Right forelimb (tissue), 1 donor: Measurements from ENCODE around the gene CLIC3.
"Not testable (repeated sequence)": the region's sequence is repeated elsewhere in the genome, so short reads cannot be mapped to it uniquely, and the experiment has no call there.

Experiments
- DNase-seq: peaks from one replicate; pipeline ENCODE4 v3.0.0-alpha.2; 2018

Gene CLIC3

DNA sequence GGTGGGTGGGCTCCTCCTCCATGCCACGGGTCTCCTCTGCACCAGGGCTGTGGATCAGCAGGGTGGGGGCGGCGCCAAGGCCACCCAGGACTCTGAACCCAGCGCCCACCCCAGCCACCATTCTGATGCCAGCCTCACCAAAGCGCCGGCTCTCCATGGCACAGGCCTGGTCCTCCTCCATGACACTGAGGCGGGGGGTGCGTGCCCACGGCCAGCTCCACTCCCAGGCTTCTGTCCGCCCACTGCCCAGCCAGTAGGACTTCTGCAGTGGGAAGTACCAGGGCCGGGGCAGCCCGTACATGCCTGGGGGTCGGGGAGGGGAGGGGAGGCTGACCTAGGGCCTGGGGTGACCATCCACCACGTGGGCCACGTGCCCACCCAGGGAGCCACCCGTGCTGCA, 20.1 kb upstream of the CLIC3 start:
- no peak for DNase-seq

- no peak for DNase-seq
Measured at GRCh38 chr9:137015976-137016375, 19.6 kb upstream of the CLIC3 start.

GRCh38 chr9:137015540-137015930, 19.2 kb upstream of the CLIC3 start:
- DNase-seq, result no peak

GRCh38 chr9:137014776-137015539, 18.6 kb upstream of the CLIC3 start:
- no peak for DNase-seq

DNA sequence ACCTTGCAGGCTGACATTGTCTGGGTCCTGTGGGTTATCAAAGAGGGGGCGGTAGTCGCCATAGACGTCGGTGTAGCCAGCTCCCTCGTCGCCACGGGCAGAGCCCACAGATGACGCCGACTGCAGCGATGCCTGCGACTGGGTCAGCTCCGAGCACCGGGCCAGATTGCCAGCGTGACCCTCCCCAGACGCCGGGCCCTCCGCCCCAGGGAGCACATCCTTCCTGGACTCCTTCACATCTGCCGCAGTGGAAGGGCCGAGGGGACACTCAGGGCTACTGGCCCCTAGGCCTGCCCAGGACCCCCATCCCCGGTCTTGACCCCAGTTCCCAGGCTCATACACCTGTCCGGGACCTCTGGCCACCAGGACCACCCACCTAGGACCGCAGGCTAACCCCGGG, 17.8 kb upstream of the CLIC3 start:
- no peak for DNase-seq

GRCh38 chr9:137013571-137013940, 17.2 kb upstream of the CLIC3 start:
- no peak for DNase-seq

DNA sequence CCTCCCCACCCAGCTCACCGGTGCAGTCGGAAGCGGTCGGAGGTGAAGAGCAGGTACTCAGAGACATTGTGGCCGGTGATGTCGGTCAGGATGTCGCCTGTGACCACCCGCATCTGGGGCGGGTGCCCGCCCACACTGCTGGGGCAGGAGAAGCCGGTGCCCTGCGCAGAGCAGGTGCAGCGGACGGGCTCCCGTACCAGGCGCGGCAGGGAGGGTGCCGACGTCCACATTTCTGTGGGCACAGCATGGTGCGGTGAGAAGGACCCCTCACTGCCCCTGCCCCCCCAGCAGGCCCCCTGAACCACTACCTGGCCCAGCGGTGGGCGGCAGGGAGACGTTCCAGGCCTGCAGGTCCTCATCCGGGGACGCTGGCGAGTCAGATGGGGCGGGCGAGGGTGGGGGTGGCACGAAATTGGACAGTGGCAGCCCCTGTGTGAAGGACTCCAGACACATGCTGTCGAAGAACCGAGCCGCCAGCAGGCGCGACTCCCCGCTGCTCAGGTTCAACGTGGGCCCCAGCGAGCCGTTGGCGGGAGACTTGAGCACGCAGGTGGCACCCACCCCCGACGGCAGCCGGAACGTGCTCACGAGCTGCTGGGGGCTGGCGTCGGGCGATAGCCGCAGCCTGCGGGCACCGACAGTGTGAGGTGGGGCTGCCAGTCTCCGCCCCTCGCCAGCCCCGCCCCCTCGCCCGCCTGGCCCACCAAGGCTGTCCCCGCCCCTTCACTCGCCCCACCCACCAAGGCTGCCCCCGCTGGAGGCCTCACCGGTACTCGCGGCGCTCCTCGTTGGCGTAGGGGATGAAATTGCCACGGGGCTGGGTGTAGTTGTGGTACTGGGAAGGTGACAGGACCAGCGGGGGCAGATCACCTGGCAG, 16.6 kb upstream of the CLIC3 start:
- DNase-seq, result no peak

DNA sequence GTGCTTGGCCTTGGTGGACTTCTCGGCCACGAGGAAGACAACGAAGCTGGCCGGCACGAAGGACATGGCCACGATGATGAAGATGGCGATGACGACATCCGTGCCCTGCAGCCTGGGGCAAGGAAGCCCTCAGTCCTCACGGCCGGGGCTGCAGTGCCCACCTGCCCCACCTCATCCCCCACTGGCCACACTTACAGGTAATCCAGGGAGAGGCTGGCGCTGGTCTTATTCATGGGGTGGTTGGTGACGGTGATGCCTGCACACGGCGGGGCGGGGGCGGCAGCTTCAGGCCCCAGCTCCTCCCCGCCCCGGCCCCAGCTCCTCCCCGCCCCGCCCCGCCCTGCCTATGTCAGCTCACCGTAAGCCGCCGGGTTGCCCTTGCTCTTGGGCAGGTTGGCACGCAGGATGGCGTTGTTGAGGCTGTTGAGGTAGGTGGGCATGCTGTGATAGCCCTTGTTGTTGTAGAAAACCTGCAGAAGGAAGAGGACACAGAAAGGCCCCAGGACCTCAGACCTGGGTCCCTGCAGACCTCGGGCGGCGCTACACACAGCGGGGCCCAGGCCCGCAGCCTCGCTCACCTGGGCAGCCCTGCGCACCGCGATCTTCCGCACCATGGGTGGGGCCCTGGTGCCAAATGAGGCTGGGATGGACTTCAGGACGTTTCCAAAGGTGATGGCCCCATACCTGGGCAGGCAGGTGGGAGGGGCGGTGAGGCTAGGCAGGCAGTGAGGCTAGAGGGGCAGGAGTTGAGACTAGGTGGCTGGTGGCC, 15.7 kb upstream of the CLIC3 start:
- no peak for DNase-seq

DNA sequence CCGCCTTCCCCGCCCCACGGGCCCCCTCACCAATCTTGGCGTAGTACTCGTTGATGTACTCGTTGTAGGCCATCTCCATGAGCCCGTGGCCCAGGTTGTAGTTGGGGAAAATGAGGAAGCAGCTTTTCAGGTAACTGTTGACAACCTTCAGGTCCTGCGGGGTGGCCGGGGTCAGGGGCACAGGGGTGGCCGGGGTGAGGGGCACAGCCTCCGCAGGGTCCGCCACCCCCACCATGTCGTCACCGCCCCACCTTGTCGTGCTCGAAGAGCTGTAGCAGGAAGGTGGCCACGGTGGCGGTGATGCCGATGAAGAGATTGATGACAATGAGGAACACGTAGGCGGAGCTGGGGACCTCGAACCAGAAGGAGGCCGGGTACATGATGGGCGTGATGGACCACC, 14.8 kb upstream of the CLIC3 start:
- DNase-seq, result no peak

DNA sequence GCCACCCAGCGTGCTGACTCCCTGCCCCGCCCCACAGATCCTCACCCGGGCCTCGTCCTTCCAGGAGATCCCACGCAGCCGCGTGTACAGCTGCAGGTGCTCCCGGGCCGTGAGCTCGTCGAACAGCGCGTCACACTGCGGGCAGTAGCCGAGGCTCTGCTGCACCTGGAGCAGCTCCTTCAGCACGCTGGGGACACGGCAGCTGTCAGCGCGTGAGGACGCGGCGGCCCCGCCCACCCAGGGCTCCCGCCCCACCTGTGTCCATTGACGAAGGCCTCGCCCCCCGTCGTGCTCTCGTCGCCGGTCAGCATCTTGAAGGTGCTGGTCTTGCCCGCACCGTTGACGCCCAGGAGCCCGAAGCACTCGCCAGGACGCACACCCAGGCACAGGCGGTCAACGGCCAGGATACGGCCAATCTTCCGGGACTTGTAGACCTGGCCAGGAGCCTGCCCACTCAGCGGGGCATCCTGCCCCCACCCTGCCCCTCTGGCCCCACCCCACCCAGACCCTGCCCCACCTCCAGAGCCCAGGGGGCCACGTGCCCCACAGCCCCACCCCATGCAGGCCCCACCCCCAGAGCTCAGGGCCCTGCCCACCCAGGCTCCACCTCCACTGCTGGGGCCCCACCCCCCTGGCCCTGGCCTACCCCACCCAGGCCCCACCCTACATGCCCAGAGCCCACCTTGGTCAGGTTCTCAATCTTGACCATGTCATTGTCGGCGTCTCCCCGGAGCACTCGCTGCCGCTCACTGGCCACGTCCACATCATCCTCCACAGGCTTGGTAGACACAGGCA, 13.8 kb upstream of the CLIC3 start:
- DNase-seq, result no peak

DNA sequence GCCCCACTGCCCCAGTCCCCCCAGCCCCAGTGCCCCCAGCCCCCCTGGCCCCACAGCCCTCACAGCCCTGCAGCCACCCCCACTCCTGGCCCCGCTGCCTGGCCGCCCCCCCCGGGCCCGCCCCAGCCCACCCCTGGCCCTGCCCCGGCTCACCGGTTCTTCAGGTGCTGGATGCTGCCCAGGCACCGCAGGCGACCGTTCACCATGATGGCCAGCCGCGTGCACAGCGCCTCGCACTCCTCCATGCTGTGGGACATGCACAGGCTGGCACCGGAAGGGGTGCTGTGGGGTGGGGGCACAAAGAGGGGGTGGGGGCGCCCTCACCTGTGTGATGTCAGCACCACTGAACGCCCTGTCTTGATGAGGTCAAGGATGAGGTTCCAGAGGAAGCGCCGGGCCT, 12.8 kb upstream of the CLIC3 start:
- DNase-seq, result no peak

GRCh38 chr9:137008312-137008711, 11.9 kb upstream of the CLIC3 start:
- no peak for DNase-seq

DNA sequence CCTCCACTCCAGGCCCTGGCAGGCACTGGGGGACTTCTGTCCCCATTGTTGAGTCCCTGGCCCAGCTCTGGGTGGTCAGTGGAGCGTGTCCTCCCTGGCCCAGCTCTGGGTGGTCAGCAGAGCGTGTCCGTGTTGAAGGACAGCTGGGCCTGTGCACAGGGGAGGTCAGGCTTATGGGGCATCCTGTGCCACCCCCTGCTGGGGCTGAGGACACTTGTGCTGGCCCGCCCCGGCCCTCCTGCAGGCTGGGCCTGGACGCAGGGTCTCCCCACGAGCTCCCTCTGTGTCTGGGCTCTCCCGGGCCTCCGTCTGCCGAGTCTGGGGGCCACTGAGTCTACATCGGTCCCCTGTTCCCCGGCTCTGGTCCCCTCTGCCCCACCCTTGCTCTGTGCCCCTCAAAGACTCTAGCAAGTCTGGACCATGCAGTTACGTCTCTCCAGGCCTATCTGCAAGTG, 11.5 kb upstream of the CLIC3 start:
- no peak for DNase-seq

- no peak for DNase-seq
Measured at GRCh38 chr9:137007108-137007815, 10.9 kb upstream of the CLIC3 start.

GRCh38 chr9:137006116-137007003, 10.0 kb upstream of the CLIC3 start:
- DNase-seq, result no peak

- not testable (repeated sequence) for DNase-seq
Measured at GRCh38 chr9:137004285-137004684, 7.9 kb upstream of the CLIC3 start.

GRCh38 chr9:137002646-137003041, 6.3 kb upstream of the CLIC3 start:
- DNase-seq, result no peak

GRCh38 chr9:137001857-137002645, 5.7 kb upstream of the CLIC3 start:
- no peak for DNase-seq

DNA sequence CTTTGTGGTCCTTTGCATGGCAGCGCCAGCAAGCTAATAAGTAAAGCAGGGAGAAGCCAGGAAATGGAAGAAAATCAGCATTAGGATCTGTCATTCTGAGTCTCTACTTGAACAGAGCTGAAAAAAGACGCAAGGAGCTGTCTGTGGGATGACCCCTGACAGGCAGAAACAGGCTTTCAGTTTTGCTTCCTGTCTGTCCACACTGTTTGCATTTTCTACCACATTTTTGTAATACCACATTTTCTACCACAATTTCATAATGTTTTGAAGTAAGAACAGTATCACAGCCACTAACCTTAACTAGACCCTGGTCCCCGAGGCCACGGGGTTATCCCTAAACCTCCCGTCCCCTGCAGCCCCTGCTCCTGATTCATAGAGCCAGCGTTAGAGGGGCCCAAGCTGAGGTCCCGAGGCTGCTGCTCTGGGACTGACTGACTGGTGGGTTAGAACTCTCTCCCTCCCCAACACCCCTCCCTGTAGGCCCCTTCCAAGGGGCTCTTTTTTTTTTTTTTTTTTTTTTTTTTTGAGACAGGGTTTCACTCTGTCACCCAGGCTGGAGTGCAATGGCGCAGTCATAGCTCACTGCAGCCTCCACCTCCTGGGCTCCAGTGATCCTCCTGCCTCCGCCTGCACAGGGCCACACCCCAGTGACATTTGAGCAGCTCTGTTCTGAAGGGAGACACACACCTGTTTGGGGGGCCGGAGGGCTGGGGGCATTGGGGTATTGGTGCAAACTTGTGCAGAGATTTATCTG, 4.0 kb upstream of the CLIC3 start:
- no peak for DNase-seq
